Pancreas (tissue), 10 donors: ENCODE measurements around the gene IP6K3. TPM values are rescaled to one million over a fixed set of nuclear protein-coding genes. Genes with fewer than 3 reads are reported as not detected.
A peak's percentile ranks its signal among the peaks of the same experiment; 100 is the strongest.

Experiments
- ATAC-seq, 4 donors: fragments of 200-7000 bp; cut with Tn5 transposase; one replicate each; pipeline versions ENCODE4 v1.8.0 to v1.9.1; 2020; ENCODE audit warnings: mild to moderate bottlenecking in 4 of 4, moderate library complexity in 4 of 4
- DNase-seq, 6 donors: peaks; one replicate each; pipeline ENCODE4 v3.0.0-alpha.2; 2020
- FAIRE-seq: peaks from 2 replicates; lab custom pipeline; 2012; peaks lifted over from hg19 to GRCh38; lab: Jason Lieb, UNC
- H3K27ac ChIP-seq, 4 donors: fragments of 200-600 bp; sonication (generic); 1 replicate in 3 of 4; 2 replicates in 1 of 4; pipeline versions ENCODE4 v1.5.0 to v1.8.0; 2020
- H3K27me3 ChIP-seq, 4 donors: fragments of 200-600 bp; one replicate each; pipeline ENCODE4 v1.8.0; 2021
- H3K36me3 ChIP-seq, 3 donors: fragments of 200-600 bp; sonication (generic) in 1 of 3; one replicate each; pipeline versions ENCODE4 v1.5.0 to v1.8.0; 2020 to 2021
- H3K4me1 ChIP-seq, 3 donors: fragments of 200-600 bp; one replicate each; pipeline ENCODE4 v1.8.0; 2021
- H3K4me3 ChIP-seq, 4 donors: fragments of 200-600 bp; sonication (generic) in 2 of 4; one replicate each; pipeline versions ENCODE4 v1.5.0 to v1.8.0; 2020 to 2021
- H3K9me3 ChIP-seq, 4 donors: fragments of 200-600 bp; one replicate each; pipeline ENCODE4 v1.8.0; 2021
- CTCF ChIP-seq, 4 donors: fragments of 200-600 bp; sonication (generic) in 3 of 4; IDR thresholded peaks; one replicate each; pipeline versions ENCODE4 v1.5.0 to v1.8.0; 2021; ENCODE audit warnings: antibody characterized with exemption in 4 of 4
- WGBS, 2 donors: extraction: QIAGEN DNeasy Blood & Tissue Kit; methylation state at CpG; one replicate each; pipeline ENCODE4 v1.1.7; 2013; 5-methylcytosine and 5-hydroxymethylcytosine counted together
- intact Hi-C, 3 donors: fragments of 100-400 bp; cut with DNase I; formaldehyde crosslinking; loops; one replicate each; pipeline versions ENCODE4 v1.11.1 to v1.14.2; 2022
- polyA plus RNA-seq, 2 donors: library from polyadenylated mRNA; stranded (reverse); fragments of 200-250 nt; gene quantifications; one replicate each; pipeline ENCODE4 v1.2.3, GENCODE V29; 2013
- total RNA-seq, 6 donors: library from RNA; stranded (reverse); fragmentation: NEBNext Ultra II Directional in 4 of 6; extraction: Animal tissue kit (Norgen Biotek cat#: 25700) in 4 of 6; gene quantifications; one replicate each; pipeline versions ENCODE4 v1.2.1 to v1.2.4, GENCODE V29; 2021 to 2023
- donor health status: healthy with polysubstance abuse.
- donor health status: DM: no; HTN: no; CAD: no; lungs with moderate emphysema.
- donor health status: DM: no; HTN: no; CAD: no.
- donor health status: control.
- donor health status: control.
- donor health status: Bipolar disorder and iron deficiency.
- donor health status: DM: yes; HTN: yes; CAD: no.
- donor health status: DM: no; HTN: no; CAD: no.
- donor health status: DM: no; HTN: no; CAD: no.
- donor health status: DM: yes; HTN: yes; CAD: no.

Gene IP6K3
- total and polyA plus RNA-seq, 8 donors, result 0.12 to 0.69 (median 0.36) TPM

- FAIRE-seq (no peak), DNase-seq (peak in 1 of 6 donors; percentile 34), ATAC-seq (no peak)
- H3K4me1 ChIP-seq, result no peaks in the 10 kb centered on the region
- H3K27ac ChIP-seq, result no peak overlapping the region
- intact Hi-C loops, result loop anchor here in 1 of 3 donors (5.0 kb wide), 1 partner anchor 101 kb away; no protein-coding TSS in a partner anchor
- H3K36me3 ChIP-seq, result peaks cover 0 to 36% (median 0%) of the 10 kb centered on the region in 3 donors
- no peak for TF ChIP-seq CTCF (IDR thresholded peaks at IDR 0.05)
- H3K9me3 ChIP-seq, result no peaks in the 10 kb centered on the region
- no peaks in the 10 kb centered on the region for H3K27me3 ChIP-seq
- WGBS, 2 donors, result 80 to 83% methylated on average over 28 of the region's 28 CpGs
- no peak overlapping the region for H3K4me3 ChIP-seq
Measured at GRCh38 chr6:33693186-33694105, 53.3 kb downstream of the IP6K3 start.

- WGBS, 2 donors, result 83 to 89% methylated on average over 10 of the region's 10 CpGs
- FAIRE-seq (no peak), ATAC-seq (peak in 1 of 4 donors; percentile 10), DNase-seq (peak in 1 of 6 donors; percentile 45)
- TF ChIP-seq CTCF (IDR thresholded peaks at IDR 0.05), result no peak
- H3K27me3 ChIP-seq, result no peaks in the 10 kb centered on the region
- peaks cover 0 to 38% (median 0%) of the 10 kb centered on the region in 3 donors for H3K36me3 ChIP-seq
- H3K27ac ChIP-seq, result no peak overlapping the region
- intact Hi-C loops, result loop anchor here in 1 of 3 donors (5.0 kb wide), 1 partner anchor 100 kb away; no protein-coding TSS in a partner anchor
- H3K9me3 ChIP-seq, result no peaks in the 10 kb centered on the region
- H3K4me3 ChIP-seq, result no peak overlapping the region
- H3K4me1 ChIP-seq, result no peaks in the 10 kb centered on the region
Measured at GRCh38 chr6:33692760-33693158, 53.9 kb downstream of the IP6K3 start.

- no peak for TF ChIP-seq CTCF (IDR thresholded peaks at IDR 0.05)
- peak in 1 of 6 donors; percentile 39 for DNase-seq
- FAIRE-seq, result no peak
- peak in 1 of 4 donors; percentile 33 for ATAC-seq
- no peak overlapping the region for H3K4me3 ChIP-seq
- H3K9me3 ChIP-seq, result no peaks in the 10 kb centered on the region
- no peaks in the 10 kb centered on the region for H3K4me1 ChIP-seq
- H3K27ac ChIP-seq, result no peak overlapping the region
- H3K36me3 ChIP-seq, result peaks cover 0 to 38% (median 0%) of the 10 kb centered on the region in 3 donors
- H3K27me3 ChIP-seq, result no peaks in the 10 kb centered on the region
- intact Hi-C loops, result loop anchor here in 1 of 3 donors (5.0 kb wide), 1 partner anchor 100 kb away; no protein-coding TSS in a partner anchor
- 78% methylated on average over 12 of the region's 12 CpGs for WGBS, 2 donors
Measured at GRCh38 chr6:33692078-33692759, 54.5 kb downstream of the IP6K3 start.

- TF ChIP-seq CTCF (IDR thresholded peaks at IDR 0.05), result no peak
- Histone ChIP-seq H3K4me1 (no peaks in the 10 kb centered on the region), H3K36me3 (peaks cover 0 to 38% (median 0%) of the 10 kb centered on the region in 3 donors), H3K27me3 (no peaks in the 10 kb centered on the region), H3K9me3 (no peaks in the 10 kb centered on the region), H3K27ac (no peak overlapping the region), H3K4me3 (no peak overlapping the region)
- ATAC-seq (no peak), FAIRE-seq (no peak), DNase-seq (peak in 1 of 6 donors; percentile 45)
- intact Hi-C loops, result loop anchor here in 1 of 3 donors (5.0 kb wide), 1 partner anchor 99 kb away; no protein-coding TSS in a partner anchor
- WGBS, 2 donors, result 85 to 89% methylated on average over 15 of the region's 15 CpGs
Measured at GRCh38 chr6:33691456-33692077, 55.1 kb downstream of the IP6K3 start.
